HG03442 (cell line): Measurements from ENCODE around the gene ZNF771.
A peak's percentile ranks its signal among the peaks of the same experiment; 100 is the strongest.
"Not testable (repeated sequence)": the region's sequence is repeated elsewhere in the genome, so short reads cannot be mapped to it uniquely, and the experiment has no call there.

ENCODE experiments used
- ATAC-seq: cut with Tn5 transposase; IDR thresholded peaks from one replicate; pipeline ENCODE4 v1.9.1; 2021; ENCODE audit warnings: mild to moderate bottlenecking, moderate library complexity; ENCODE audit not compliant: unreplicated experiment

ZNF771 gene

DNA sequence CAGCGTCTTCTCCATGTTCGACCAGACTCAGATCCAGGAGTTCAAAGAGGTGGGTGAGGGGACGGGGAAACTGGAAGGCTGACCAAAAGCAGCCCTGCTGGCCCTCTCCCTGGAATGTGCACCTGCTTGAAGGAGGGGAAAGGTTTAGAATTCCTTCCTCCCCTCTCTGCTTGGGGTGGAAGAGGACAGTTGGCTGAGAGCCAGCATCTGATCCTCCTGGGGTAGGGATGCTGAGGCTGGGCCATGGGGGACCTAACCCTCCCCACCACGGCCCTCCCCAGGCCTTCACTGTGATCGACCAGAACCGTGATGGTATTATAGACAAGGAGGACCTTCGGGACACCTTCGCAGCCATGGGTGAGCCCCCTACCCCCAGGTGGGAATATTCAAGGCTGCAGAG lies 31.5 kb upstream of the ZNF771 start:
- ATAC-seq: no peak

DNA sequence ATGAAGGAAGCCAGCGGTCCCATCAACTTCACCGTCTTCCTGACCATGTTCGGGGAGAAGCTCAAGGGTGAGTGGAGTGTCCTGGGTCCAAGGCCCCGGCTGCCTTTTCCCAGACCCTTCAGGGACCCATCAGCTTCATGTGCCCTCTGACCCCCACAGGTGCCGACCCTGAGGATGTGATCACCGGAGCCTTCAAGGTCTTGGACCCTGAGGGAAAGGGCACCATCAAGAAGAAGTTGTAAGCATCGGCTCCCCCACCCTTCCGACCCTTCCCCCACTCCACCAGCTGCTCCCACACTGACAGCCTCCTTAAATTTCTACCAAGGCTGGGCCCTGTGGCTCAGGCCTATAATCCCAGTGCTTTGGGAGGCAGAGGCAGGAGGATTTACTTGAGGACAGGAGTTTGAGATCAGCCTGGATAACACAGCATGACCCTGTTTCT lies 30.9 kb upstream of the ZNF771 start:
- ATAC-seq: no peak

DNA sequence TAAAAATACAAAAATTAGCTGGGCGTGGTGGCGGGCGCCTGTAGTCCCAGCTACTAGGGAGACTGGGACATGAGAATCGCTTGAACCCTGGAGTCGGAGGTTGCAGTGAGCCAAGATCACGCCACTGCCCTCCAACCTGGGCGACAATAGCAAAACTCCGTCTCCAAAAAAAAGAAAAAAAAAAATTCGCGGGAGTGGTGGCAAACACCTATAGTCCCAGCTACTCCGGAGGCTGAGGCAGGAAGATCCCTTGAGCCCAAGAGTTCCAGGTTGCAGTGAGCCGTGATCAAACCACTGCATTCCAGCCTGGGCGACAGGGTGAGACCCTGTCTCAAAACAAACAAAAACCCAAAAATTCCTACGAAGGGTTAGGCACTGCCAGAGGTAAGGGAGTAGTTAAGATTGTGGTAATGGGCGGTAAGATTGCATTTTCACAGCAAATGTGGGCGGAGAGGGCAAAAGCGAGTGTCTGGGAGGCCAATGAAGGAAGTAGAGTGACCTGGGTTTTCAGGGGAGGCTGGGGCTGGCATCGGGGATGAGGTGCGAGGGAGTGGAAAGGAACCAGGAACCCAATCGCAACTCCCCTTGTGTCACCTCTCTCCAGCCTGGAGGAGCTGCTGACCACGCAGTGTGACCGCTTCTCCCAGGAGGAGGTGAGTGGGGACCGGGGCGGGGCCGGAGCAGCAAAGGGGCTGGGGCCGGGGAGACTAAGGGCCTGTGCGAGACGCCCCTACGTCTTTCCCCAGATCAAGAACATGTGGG lies 30.2 kb upstream of the ZNF771 start:
- ATAC-seq: no peak

DNA sequence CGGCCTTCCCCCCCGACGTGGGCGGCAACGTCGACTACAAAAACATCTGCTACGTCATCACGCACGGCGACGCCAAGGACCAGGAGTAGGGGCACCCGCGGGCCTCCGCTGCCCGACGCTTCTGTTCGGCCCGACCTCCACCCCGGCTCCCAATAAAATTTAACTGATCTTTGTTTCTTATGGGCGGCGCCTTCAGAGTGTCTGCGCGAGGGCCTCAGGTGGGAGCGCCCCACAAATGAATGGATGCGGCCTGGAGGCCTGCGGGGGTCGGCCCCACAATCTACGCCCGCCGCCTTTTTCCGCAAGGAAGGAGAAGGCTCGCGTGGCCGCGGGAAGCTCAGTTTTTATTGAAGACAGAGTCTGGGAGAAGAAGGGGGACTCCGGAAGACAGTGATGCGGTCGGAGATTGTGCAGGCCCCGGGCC lies 29.6 kb upstream of the ZNF771 start:
- peak; percentile 38 for ATAC-seq

DNA sequence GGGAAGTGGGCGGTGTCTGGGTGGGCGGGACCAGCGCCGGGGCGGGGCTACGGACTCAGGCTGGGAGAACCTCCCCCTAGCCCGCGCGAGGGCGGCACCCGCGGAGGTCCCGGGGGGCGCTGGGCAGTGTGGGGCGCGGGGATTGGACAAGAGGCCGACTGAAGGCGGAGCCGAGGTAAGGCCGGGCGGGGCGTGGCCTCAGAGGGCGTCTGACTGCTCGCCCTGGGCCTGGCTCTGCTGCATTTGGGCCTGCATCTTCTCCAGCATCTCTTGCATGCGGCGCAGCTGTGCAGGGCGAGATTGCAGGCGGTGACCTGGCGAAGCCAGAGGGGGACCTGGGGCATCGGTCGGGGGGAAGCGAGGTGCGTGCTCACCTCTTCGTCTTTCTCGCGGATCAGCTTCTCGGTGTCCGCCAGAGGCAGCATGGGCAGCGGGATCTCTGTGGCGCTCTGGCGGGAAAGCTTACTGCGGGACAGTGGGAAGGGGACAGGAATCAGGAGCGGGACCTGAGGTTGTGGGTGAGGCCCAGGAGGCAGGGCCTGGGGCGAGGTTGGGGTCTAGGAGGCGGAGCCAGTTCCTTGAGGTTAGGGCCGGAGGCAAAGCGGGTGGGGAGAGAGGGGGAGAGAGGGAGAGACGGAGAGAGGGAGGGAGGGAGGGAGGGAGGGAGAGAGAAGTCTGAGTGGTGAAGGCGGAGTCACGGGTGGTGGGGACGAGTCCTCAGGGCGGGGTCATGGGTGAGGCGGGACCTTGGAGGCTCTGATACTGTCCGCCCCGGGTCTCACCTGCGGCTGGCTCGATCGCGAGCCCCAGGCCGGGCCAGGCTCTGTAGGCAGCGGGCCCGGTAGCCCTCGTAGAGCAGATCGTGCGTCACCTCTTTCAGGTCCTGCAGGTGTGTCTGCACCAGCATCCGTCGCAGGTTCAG lies 28.9 kb upstream of the ZNF771 start:
- ATAC-seq: peak; percentile 85

DNA sequence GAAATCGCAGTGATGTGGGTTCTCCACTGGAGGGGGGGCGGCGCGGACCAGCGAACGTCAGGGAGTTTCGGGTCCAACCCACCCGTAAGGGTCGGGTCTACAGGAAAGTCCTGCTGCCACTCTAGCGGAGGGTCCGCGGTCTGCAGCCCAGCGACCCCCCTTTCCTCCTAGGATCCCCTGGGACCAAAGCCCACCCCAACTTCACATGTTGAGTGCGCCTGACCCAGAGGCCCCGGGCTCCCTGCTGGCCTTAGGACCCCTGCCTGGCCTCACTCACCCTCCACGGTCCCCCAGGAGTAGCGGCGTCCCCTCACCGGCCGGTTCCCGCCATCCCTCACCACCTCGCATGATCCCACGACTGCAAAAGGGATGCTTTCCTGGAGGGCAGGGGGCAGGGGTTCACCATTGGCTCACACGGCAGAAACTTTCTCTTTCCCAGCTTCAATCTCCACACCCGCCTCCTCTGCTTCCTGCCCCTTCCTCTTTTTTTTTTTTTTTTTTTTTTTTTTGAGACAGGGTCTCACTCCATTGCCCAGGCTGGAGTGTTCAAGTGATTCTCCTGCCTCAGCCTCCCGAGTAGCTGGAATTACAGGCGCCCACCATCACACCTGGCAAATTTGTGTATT lies 28.1 kb upstream of the ZNF771 start:
- ATAC-seq: no peak

DNA sequence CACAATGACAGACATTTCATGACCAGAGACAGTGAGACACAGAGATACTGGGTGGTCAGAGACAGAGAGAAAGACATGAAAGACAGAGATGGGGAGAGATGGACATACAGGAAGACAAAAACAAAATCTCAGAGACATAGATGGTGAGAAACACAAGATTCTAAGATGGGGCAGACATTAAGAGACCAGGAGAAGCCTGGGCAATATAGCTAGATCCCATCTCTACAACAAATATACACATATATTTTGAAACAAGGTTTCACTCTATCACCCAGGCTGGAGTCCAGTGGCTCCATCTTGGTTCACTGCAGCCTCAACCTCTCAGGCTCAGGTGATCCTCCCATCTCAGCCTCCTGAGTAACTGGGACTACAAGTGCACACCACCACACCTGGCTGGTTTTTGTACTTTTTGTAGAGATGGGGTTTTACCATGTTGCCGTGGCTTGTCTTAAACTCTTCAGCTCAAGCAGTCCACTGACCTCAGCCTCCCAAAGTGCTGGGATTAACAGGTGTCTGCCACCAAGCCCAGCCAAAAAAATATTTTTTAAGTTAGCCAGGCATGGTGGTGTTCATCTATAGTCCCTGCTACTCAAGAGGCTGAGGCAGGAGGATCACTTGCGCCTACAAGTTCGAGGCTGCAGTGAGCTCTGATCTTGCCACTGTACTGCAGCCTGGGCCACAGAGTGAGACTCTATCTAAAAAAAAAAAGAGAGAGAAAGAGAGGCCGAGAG lies 27.2 kb upstream of the ZNF771 start:
- no peak for ATAC-seq

DNA sequence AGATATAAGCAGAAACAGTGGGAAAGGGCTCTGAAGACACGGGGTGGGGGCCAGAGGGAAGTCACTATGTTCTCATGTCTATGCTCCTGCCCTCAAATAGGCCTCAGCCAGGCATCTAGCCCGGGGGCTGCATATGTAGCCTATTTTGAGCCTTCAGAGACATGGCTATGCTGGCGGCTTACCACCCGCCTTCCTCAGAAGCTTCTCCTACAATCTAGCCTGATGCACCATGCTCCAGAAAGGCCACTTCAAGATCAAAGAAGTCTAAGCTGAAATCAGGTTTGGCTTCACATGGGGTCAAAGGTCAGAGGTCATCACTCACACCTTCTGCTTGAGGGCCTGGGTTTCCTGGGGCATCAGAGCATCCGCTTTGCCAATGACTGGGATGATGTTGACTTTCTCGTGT lies 26.6 kb upstream of the ZNF771 start:
- no peak for ATAC-seq

DNA sequence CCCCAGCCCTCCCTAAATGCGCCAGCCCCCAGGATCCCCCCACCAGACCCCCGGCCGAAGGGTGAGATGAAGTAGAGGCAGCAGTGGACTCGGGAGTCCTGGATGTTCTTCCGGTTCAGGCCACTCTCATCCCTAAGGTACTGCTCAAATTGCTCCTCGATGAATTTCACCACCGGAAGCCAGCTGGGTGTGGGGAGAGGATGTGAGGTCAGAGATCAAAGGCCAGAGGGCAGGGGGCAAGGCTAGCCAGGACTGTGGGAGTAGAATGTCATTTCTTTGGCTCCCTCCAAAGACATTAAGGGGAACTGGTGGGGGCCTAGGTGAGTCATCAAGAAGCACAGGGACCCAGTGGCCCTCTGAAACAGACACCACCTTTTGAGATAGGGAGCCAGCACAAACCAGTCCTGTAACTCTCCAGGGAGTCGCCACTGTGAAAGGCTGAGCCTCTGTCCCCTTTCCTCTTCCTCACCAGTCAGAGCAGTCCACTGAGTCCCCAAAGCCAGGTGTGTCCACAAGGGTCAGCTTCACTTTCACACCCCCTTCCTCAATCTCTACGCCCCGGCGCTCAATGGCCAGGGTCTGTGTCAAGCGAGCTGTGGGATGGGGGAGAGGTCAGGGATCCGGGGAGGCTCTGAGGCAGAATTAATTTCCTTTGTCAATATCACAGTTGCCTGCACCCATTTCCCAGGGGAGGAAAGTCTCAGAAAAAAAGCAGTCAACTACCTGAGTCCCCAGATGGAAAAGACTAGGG lies 25.9 kb upstream of the ZNF771 start:
- ATAC-seq: no peak

DNA sequence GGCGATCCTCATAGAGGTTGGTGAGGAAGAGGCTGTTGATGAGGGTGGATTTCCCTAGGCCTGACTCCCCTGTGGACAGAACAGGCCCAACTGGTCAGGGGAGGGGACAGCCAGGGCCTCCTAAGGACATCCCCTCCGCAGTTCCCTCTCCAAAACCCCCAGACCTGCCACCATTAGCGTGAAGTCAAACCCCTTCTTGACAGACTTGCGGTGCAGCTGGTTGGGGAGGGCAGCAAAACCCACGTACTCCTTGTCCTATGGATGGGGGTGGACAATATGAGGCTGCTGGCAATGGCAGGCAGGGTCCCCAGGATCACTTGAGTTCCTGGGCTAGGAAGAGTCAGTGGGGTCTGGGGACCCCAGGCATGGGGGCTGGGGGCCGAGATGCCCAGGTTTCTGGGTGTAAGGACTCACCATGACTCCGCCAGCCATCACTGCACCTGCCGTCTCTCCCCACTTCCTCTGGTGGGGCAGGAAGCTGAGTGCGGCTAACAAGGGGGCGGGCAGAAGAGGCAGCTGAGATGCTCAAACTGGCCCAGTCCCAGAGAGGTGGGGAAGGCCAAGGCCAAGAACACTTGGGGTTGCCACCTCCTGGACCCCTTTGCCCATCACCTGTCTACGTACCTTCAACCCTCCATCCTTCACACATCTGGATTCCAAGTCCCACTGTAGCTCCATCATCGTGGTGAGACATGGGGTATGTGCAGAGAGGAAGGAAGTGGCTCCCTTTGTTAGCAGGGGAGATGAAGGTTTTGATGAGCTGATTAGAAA lies 25.1 kb upstream of the ZNF771 start, which contains the start of gene SEPTIN1:
Gene SEPTIN1 (minus strand): TSS at position 451 of the 771 bp plus-strand sequence. CDS start 19 bp downstream, at position 432.
- no peak for ATAC-seq

DNA sequence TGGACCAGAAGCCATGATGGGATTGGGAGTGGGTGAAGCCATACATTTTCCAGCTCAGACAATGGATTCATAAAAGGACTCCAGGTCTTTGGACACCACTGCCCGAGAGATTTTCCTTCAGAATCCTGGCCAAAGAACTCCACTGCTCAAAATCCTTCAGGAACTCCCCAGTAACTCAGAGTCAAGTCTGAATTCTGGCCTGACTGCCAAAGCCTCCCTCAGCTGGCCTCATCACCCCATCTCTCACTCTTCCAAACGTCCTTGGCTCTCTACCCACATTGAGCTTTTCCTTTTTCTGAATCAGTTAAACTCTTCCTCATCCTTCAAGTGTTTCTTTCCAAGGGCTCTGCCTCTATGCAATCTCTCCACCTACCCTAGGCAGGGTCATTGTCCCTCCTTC lies 23.9 kb upstream of the ZNF771 start:
- ATAC-seq: no peak

DNA sequence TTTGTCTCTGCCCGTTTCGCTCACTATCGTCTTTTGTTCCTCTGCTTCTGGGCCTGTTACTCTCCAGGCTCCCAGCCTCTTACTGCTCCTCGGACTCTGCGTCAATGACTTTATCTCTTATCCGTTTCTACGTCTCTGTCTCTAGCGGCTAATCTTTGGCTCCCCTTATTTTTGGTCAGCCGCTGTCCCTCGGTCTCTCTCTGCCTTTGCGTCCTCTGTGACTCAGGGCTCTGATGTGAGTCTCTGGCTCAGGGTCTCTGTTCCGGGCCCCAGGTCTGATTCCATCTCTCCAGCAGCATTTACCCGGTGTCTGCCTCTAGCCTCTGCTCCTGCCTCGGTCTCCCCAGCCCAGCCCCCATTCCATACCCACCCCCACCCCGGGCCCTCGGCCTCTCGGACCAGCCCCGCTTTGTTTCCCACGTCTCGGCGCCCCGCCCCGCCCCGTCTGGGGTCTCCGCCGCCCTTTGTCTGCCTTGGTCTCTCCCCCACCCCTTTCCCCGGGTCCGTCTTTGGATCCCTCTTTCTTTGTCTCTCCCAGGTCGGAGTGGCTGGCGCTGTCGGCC lies 12.7 kb upstream of the ZNF771 start:
- no peak for ATAC-seq

DNA sequence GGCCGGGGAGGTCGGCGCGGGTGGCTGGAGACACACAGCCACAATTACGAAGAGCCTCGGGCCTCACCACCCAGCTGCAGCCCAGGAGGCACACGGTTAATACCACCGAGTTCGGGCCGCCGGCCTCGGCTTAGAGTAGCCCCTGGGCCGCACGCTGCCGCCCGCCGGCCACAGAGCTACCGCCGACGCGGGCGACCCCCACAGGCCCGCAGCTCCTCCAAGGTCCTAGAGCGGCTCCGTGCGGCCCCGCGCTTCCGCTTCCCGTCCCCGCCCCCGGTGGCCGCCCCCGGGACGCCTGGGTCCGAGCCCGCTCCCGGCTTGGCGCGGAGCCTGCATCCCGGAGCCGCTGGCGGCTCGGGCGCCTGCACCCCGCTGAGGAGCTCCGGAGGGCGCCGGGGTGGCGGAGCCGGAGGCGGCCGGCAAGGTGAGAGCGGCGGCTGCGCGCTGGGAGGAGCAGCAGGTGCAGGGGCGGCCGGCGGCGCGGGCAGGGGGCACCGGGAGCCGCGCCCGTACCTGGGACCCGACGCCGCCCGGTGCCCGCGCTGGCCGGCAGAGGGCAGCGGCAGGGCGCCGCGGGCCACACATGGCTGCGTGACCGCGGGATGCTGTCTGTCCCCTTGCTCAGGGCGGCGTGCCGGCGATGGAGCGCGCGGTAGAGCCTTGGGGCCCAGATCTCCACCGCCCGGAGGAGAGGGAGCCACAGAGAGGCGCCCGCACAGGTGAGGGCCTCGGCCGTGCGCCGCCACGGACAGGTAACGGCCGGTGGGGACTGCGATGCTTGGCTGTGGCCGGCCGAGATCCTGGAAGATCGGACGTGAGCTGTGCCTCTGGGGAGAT lies 12.0 kb upstream of the ZNF771 start, which contains the start of gene ZNF48:
Gene ZNF48 (plus strand): TSS at position 266 of the 837 bp plus-strand sequence. CDS start 375 bp downstream, at position 641.
- ATAC-seq: peak; percentile 54

DNA sequence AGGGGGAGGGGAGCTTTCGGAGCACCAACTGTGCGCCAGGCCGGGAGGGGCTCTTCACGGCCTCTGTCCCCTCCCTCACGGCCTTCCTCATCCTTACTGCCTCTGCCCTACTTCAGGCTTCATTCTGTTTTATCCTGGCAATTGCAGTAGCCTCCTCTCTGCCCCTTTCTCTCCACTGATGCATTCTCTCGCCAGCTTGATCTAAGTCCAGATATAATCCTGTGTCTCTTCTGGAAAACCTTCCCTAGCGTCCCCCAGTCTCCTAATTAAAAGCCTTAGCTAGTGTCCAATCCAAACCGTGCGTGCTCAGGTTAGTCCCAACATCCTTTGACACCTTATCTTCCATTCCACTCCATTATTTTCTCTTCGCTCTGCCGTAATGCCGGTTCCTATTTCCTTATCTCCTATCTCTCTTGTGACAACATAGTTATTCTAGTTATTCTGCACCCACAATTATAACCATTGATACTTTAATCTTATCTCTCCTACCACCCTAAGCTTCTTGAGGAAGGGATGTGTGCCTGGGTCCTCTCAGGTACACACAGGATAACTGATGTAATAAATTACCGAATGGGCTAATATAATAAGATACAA lies 11.3 kb upstream of the ZNF771 start:
- ATAC-seq: no peak

DNA sequence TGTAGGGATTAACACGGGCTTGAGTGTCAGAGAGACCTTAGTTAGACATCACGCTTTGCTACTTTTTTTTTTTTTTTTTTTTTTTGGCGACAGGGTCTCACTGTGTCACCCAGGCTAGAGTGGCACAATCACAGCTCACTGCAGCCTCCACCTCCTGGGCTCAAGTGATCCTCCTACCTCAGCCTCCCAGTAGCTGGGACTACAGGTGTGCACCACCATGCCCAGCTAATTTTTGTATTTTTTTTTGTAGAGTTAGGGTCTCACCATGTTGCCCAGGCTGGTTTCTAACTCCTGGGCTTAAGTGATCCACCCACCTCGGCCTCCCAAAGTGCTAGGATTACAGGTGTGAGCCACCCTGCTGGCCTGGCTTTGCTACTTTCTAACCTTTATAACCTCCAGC lies 10.8 kb upstream of the ZNF771 start:
- not testable (repeated sequence) for ATAC-seq

DNA sequence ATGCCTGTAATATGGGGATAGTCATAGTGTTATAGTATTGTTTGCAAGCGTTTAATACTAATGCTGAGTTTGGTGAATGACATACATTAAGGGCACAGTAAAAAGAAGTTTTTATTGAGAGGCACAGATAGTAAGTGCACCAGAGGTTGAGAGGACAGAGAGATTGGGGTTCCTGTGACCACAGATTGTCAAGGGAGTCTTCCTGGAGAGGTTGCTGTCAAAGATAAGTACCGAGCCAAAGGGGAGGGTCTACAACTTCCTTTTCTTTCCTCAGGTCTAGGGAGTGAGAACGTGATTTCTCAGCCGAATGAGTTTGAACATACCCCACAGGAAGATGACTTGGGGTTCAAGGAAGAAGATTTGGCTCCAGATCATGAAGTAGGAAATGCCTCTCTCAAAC lies 10.3 kb upstream of the ZNF771 start:
- no peak for ATAC-seq
